HL-60 (cell line): ENCODE results near the gene PDCD2.

Experiments used
- CTCF ChIP-seq: IDR thresholded peaks from one replicate; pipeline ENCODE4 v1.5.1; 2011; ENCODE audit warnings: low read length, control low read depth, inconsistent platforms; ENCODE audit not compliant: insufficient read depth
- GABPA ChIP-seq: IDR thresholded peaks from 2 replicates; pipeline ENCODE4 v1.6.1; 2012; ENCODE audit warnings: low read depth
- POLR2AphosphoS5 ChIP-seq: IDR thresholded peaks from 2 replicates; pipeline ENCODE4 v1.6.1; 2012; ENCODE audit warnings: low read depth
- REST ChIP-seq: IDR thresholded peaks from 2 replicates; pipeline ENCODE4 v1.6.1; 2012; ENCODE audit warnings: low read depth; ENCODE audit not compliant: insufficient replicate concordance

DNA sequence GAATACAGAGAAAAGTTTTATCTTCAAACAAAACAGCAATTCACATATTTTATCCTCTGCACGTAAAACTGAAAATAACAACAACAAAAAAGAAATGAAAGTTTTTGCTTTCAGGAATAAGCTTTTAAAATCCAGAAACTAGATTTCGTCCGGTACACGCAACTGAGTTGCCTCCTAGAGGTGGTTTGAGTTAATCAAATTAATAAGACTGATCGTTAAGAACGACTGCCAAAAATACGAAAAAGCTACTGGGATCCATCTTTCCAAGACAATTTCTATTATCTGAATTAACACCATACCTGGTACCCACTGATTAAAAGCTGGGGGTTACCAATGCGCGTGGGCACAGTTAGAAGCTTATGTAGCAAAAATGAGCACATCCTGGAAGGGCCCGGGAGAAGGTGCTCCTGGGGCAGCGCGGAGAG is 669 bp downstream of the PDCD2 start:
- TF ChIP-seq CTCF (no peak), REST (no peak), POLR2AphosphoS5 (no peak), GABPA (no peak)
